HCT116 (cell line): ENCODE measurements around the gene AHRR. TPM values are rescaled to one million over a fixed set of nuclear protein-coding genes. Genes with fewer than 3 reads are reported as not detected.

Experiments
- ATAC-seq: fragments of 200-7000 bp; cut with Tn5 transposase; 2 replicates; pipeline ENCODE4 v1.9.1; 2020; ENCODE audit warnings: mild to moderate bottlenecking, moderate library complexity
- BruUV-seq: library from RNA; stranded (reverse); fragments of 400-500 nt; replicated peaks from 2 replicates; lab custom pipeline; 2021; lab: Mats Ljungman, UMichigan
- CTCF ChIA-PET: fragments of 300-600 bp; sonication (Branson Sonifier 250); formaldehyde crosslinking; loops from one replicate; lab custom pipeline; 2021; ENCODE audit warnings: antibody characterized with exemption; lab: Charles Lee
- POLR2A ChIA-PET: fragments of 300-600, 350-600 bp; sonication (Branson Sonifier 250); formaldehyde crosslinking; loops from one replicate; lab custom pipeline; 2021; ENCODE audit warnings: antibody characterized with exemption; lab: Charles Lee
- RAD21 ChIA-PET, 2 experiments: fragments of 300-600 bp; sonication (Branson Sonifier 250); formaldehyde crosslinking; loops; one replicate each; lab custom pipeline; 2023; ENCODE audit warnings: low total read pairs in 2 of 2; ENCODE audit not compliant: uncharacterized antibody in 2 of 2, unreplicated experiment in 2 of 2, low non-redundant PET in 1 of 2; lab: Charles Lee
- DNase-seq: peaks from one replicate; pipeline ENCODE4 v3.0.0-alpha.2; 2010; ENCODE audit warnings: low read depth, low spot score
- H2AFZ ChIP-seq: fragments of 200-600 bp; shearing (Covaris generic), sonication (generic); 2 replicates; pipeline ENCODE4 v1.6.1; 2017; ENCODE audit warnings: low read depth, mixed run types, mixed read lengths, antibody characterized with exemption, low read length; ENCODE audit not compliant: poor library complexity, severe bottlenecking
- H3K27ac ChIP-seq: 2 replicates; pipeline ENCODE4 v1.5.1; 2012; ENCODE audit warnings: low read depth, low read length
- H3K27me3 ChIP-seq: fragments of 200-600 bp; sonication (generic); 2 replicates; pipeline ENCODE4 v1.6.1; 2016; ENCODE audit warnings: mixed run types, low read length, mixed read lengths; ENCODE audit not compliant: insufficient read depth
- H3K36me3 ChIP-seq, 2 experiments: fragments of 200-500 bp in 1 of 2; fragments of 200-600 bp in 1 of 2; sonication (Bioruptor generic) in 1 of 2; sonication (generic) in 1 of 2; 2 replicates each; pipeline versions ENCODE4 v1.5.1 to v1.6.1; 2014 to 2016; ENCODE audit warnings: low read length in 2 of 2, inconsistent platforms in 1 of 2, mixed read lengths in 1 of 2, mixed run types in 1 of 2; ENCODE audit not compliant: insufficient read depth in 2 of 2, control insufficient read depth in 1 of 2
- H3K4me1 ChIP-seq, 2 experiments: fragments of 200-600 bp in 1 of 2; sonication (generic) in 1 of 2; 2 replicates each; pipeline versions ENCODE4 v1.5.1 to v1.6.1; 2012 to 2017; ENCODE audit warnings: low read length in 2 of 2, inconsistent platforms in 1 of 2, mild to moderate bottlenecking in 1 of 2, mixed read lengths in 1 of 2, mixed run types in 1 of 2, moderate library complexity in 1 of 2; ENCODE audit not compliant: insufficient read depth in 2 of 2, control insufficient read depth in 1 of 2
- H3K4me2 ChIP-seq: fragments of 200-600 bp; sonication (generic); 2 replicates; pipeline ENCODE4 v1.6.1; 2017; ENCODE audit warnings: mixed run types, low read length, mixed read lengths
- H3K4me3 ChIP-seq, 2 experiments: fragments of 200-600 bp in 1 of 2; sonication (generic) in 1 of 2; replicated peaks in 1 of 2; 2 replicates each; pipeline ENCODE4 v1.5.1; 2011 to 2016; ENCODE audit warnings: low read length in 2 of 2, control low read depth in 1 of 2, low read depth in 1 of 2, mild to moderate bottlenecking in 1 of 2, mixed read lengths in 1 of 2, mixed run types in 1 of 2
- H3K79me2 ChIP-seq: fragments of 200-600 bp; sonication (generic); 2 replicates; pipeline ENCODE4 v1.6.1; 2017; ENCODE audit warnings: mild to moderate bottlenecking, mixed run types, low read length, moderate library complexity, mixed read lengths; ENCODE audit not compliant: insufficient read depth
- H3K9ac ChIP-seq: fragments of 200-600 bp; sonication (generic); 2 replicates; pipeline ENCODE4 v1.6.1; 2016; ENCODE audit warnings: low read length, mixed read lengths
- H3K9me2 ChIP-seq: fragments of 200-600 bp; sonication (generic), shearing (Covaris generic); 2 replicates; pipeline ENCODE4 v1.6.1; 2017; ENCODE audit warnings: mixed run types, mild to moderate bottlenecking, moderate library complexity; ENCODE audit not compliant: insufficient read depth
- H3K9me3 ChIP-seq, 2 experiments: fragments of 200-500 bp in 1 of 2; fragments of 200-600 bp in 1 of 2; sonication (Bioruptor generic) in 1 of 2; sonication (generic) in 1 of 2; 2 replicates each; pipeline ENCODE4 v1.6.1; 2014 to 2017; ENCODE audit warnings: low read length in 2 of 2, mixed read lengths in 2 of 2, inconsistent platforms in 1 of 2, low read depth in 1 of 2, mild to moderate bottlenecking in 1 of 2, mixed run types in 1 of 2, moderate library complexity in 1 of 2; ENCODE audit not compliant: control insufficient read depth in 1 of 2, insufficient read depth in 1 of 2
- H4K20me1 ChIP-seq: fragments of 200-600 bp; sonication (generic), shearing (Covaris generic); 2 replicates; pipeline ENCODE4 v1.6.1; 2017; ENCODE audit warnings: mixed run types, mild to moderate bottlenecking, moderate library complexity; ENCODE audit not compliant: insufficient read depth
- CBX3 ChIP-seq: IDR thresholded peaks from 2 replicates; pipeline ENCODE4 v1.6.1; 2012; ENCODE audit warnings: low read depth
- CEBPB ChIP-seq: IDR thresholded peaks from 2 replicates; pipeline ENCODE4 v1.6.1; 2012; ENCODE audit warnings: low read depth
- CTCF ChIP-seq, 3 experiments: fragments of 200-600 bp in 1 of 3; sonication (generic) in 1 of 3; IDR thresholded peaks in 2 of 3; conservative IDR thresholded peaks in 1 of 3; 2 replicates each; pipeline ENCODE4 v1.5.1; 2012 to 2017; ENCODE audit warnings: low read depth in 2 of 3, low read length in 2 of 3, antibody characterized with exemption in 1 of 3, borderline replicate concordance in 1 of 3, control low read depth in 1 of 3, mild to moderate bottlenecking in 1 of 3, mixed read lengths in 1 of 3, mixed run types in 1 of 3, moderate library complexity in 1 of 3; ENCODE audit not compliant: insufficient read depth in 1 of 3
- EGR1 ChIP-seq: IDR thresholded peaks from 2 replicates; pipeline ENCODE4 v1.6.1; 2012; ENCODE audit warnings: low read depth
- ELF1 ChIP-seq: IDR thresholded peaks from 2 replicates; pipeline ENCODE4 v1.6.1; 2012; ENCODE audit warnings: low read depth, borderline replicate concordance
- EZH2 ChIP-seq: fragments of 200-600 bp; sonication (generic); IDR thresholded peaks from 2 replicates; pipeline ENCODE4 v1.6.1; 2017; ENCODE audit warnings: antibody characterized with exemption, mixed run types
- JUND ChIP-seq: IDR thresholded peaks from 2 replicates; pipeline ENCODE4 v1.6.1; 2012
- MAX ChIP-seq: IDR thresholded peaks from 2 replicates; pipeline ENCODE4 v1.6.1; 2012
- POLR2AphosphoS5 ChIP-seq: IDR thresholded peaks from 2 replicates; pipeline ENCODE4 v1.6.1; 2011; ENCODE audit warnings: mild to moderate bottlenecking, low read depth, low read length, moderate library complexity
- RAD21 ChIP-seq: IDR thresholded peaks from 2 replicates; pipeline ENCODE4 v1.6.1; 2012; ENCODE audit warnings: low read depth, mild to moderate bottlenecking
- REST ChIP-seq: IDR thresholded peaks from 2 replicates; pipeline ENCODE4 v1.6.1; 2012; ENCODE audit warnings: low read depth
- SIN3A ChIP-seq: IDR thresholded peaks from 2 replicates; pipeline ENCODE4 v1.6.1; 2012; ENCODE audit warnings: low read depth
- SP1 ChIP-seq: IDR thresholded peaks from 2 replicates; pipeline ENCODE4 v1.6.1; 2012; ENCODE audit warnings: low read depth
- TCF7L2 ChIP-seq: IDR thresholded peaks from 2 replicates; pipeline ENCODE4 v1.7.0; 2011; ENCODE audit warnings: borderline replicate concordance, inconsistent platforms; ENCODE audit not compliant: insufficient read depth, insufficient read length; ENCODE audit errors: extremely low read depth
- YY1 ChIP-seq: IDR thresholded peaks from 2 replicates; pipeline ENCODE4 v1.6.1; 2011; ENCODE audit warnings: low read length, low read depth, moderate library complexity, mild to moderate bottlenecking; ENCODE audit not compliant: insufficient replicate concordance; ENCODE audit errors: extremely low read depth
- ZFX ChIP-seq: fragments of 450-650 bp; IDR thresholded peaks from 2 replicates; pipeline ENCODE4 v1.6.1; 2017
- intact Hi-C: fragments of 100-400 bp; cut with micrococcal nuclease; formaldehyde crosslinking; loops from 2 replicates; pipeline ENCODE4 v1.10.0; 2022
- total RNA-seq: library from RNA; stranded (reverse); gene quantifications from one replicate; pipeline ENCODE4 v1.2.1, GENCODE V29; 2021; ENCODE audit not compliant: unreplicated experiment

Gene AHRR
- total RNA-seq, 1 experiment from 2014 or later: 12.7 TPM

GRCh38 chr5:419970-420369, 98.5 kb downstream of the AHRR start (continued):
- no peak for TF ChIP-seq CTCF (IDR thresholded peaks at IDR 0.05 in 2 of 3, conservative IDR thresholded peaks at IDR 0.05 in 1 of 3; ENCODE audit: borderline replicate concordance in 1 of 3, insufficient read depth in 1 of 3, low read depth in 2 of 3, low read length in 2 of 3)
- TF ChIP-seq, all 23 proteins: peak for 0

GRCh38 chr5:420632-421286, 99.2 kb downstream of the AHRR start:
- Histone ChIP-seq H3K9me3 (no peaks in the 10 kb centered on the region), H3K4me2 (no peak overlapping the region), H3K27me3 (no peaks in the 10 kb centered on the region), H4K20me1 (no peaks in the 10 kb centered on the region), H2AFZ (no peak overlapping the region), H3K4me3 (no peak overlapping the region), H3K27ac (no peak overlapping the region), H3K4me1 (peaks cover 0 to 9% of the 10 kb centered on the region in 2 experiments; a peak in 3 of 4 replicates), H3K79me2 (no peaks in the 10 kb centered on the region), H3K9ac (no peak overlapping the region), H3K36me3 (no peaks in the 10 kb centered on the region), H3K9me2 (no peaks in the 10 kb centered on the region)
- TF ChIP-seq RAD21 (no peak), ZFX (no peak), SP1 (no peak), EZH2 (no peak), CBX3 (no peak), MAX (no peak), CTCF (IDR thresholded peaks at IDR 0.05 in 2 of 3, conservative IDR thresholded peaks at IDR 0.05 in 1 of 3; ENCODE audit: borderline replicate concordance in 1 of 3, insufficient read depth in 1 of 3, low read depth in 2 of 3, low read length in 2 of 3) (no peak), EGR1 (no peak), CEBPB (no peak), POLR2AphosphoS5 (no peak), YY1 (no peak), TCF7L2 (no peak), ELF1 (no peak), REST (no peak), JUND (no peak), SIN3A (no peak)
- ATAC-seq (no peak), DNase-seq (no peak)
- ChIA-PET POLR2A (no interaction called here), RAD21 (no interaction called here), CTCF (no interaction called here)
- BruUV-seq: no TSS peak
- intact Hi-C loops: no loop called here
